Suprapubic skin (tissue), 3 donors: Measurements from ENCODE around the gene SMARCE1.

ENCODE experiments used
- CTCF ChIP-seq, 2 donors: fragments of 200-600 bp in 1 of 2; fragments of 450-650 bp in 1 of 2; sonication (generic) in 1 of 2; IDR thresholded peaks; one replicate each; pipeline ENCODE4 v1.5.1; 2016 to 2019; ENCODE audit warnings: antibody characterized with exemption in 2 of 2, mild to moderate bottlenecking in 1 of 2, moderate library complexity in 1 of 2
- POLR2AphosphoS5 ChIP-seq, 3 donors: sonication (generic); formaldehyde crosslinking; IDR thresholded peaks; one replicate each; pipeline ENCODE4 v1.6.1; 2017; ENCODE audit warnings: antibody characterized with exemption in 3 of 3

- TF ChIP-seq CTCF (IDR thresholded peaks at IDR 0.05), result no peak
- TF ChIP-seq POLR2AphosphoS5 (IDR thresholded peaks at IDR 0.05), result no peak
Observed at GRCh38 chr17:40663252-40663651, 15.6 kb upstream of the SMARCE1 start.
